Stimulated activated naive CD8-positive, alpha-beta T cell treated with anti-CD3 and anti-CD28 coated beads, Interleukin-15, Interleukin-2, amounts not matched to agents 100 ng/mL and 50 ng/mL, for 24 hours (primary cell): ENCODE measurements around the gene FCRL3.

ENCODE experiments used
- H3K27ac Mint-ChIP-seq: one replicate; pipeline ENCODE4 v1.8.0; 2021; ENCODE audit warnings: mild to moderate bottlenecking, mixed read lengths
- H3K27me3 Mint-ChIP-seq: one replicate; pipeline ENCODE4 v1.8.0; 2021; ENCODE audit warnings: mixed read lengths
- H3K36me3 Mint-ChIP-seq: one replicate; pipeline ENCODE4 v1.8.0; 2021; ENCODE audit warnings: low read depth, mixed read lengths
- H3K4me1 Mint-ChIP-seq: one replicate; pipeline ENCODE4 v1.8.0; 2021; ENCODE audit warnings: low read depth, mixed read lengths
- H3K4me3 Mint-ChIP-seq: one replicate; pipeline ENCODE4 v1.8.0; 2021; ENCODE audit warnings: mild to moderate bottlenecking, mixed read lengths
- H3K9me3 Mint-ChIP-seq: one replicate; pipeline ENCODE4 v1.8.0; 2021; ENCODE audit warnings: mixed read lengths

FCRL3 gene

GRCh38 chr1:157702308-157702825 lies 1.8 kb upstream of the FCRL3 start:
- no peaks in the 10 kb centered on the region for H3K36me3 Mint-ChIP-seq
- peaks cover 6% of the 10 kb centered on the region for H3K27me3 Mint-ChIP-seq
- H3K27ac Mint-ChIP-seq: no peak overlapping the region
- peaks cover 43% of the 10 kb centered on the region for H3K4me1 Mint-ChIP-seq
- peaks cover 4% of the 10 kb centered on the region for H3K9me3 Mint-ChIP-seq
- no peak overlapping the region for H3K4me3 Mint-ChIP-seq

- Mint-ChIP-seq H3K27me3 (peaks cover 6% of the 10 kb centered on the region), H3K4me1 (peaks cover 49% of the 10 kb centered on the region), H3K36me3 (no peaks in the 10 kb centered on the region), H3K4me3 (peak overlapping the region; percentile 35), H3K9me3 (no peaks in the 10 kb centered on the region), H3K27ac (peak overlapping the region; percentile 27)
These were observed 264 bp downstream of the FCRL3 start for GRCh38 chr1:157700305-157700704.

GRCh38 chr1:157697781-157698569 lies 2.6 kb downstream of the FCRL3 start:
- Mint-ChIP-seq H3K4me3 (no peak overlapping the region), H3K36me3 (no peaks in the 10 kb centered on the region), H3K9me3 (no peaks in the 10 kb centered on the region), H3K27me3 (peaks cover 6% of the 10 kb centered on the region), H3K4me1 (peaks cover 50% of the 10 kb centered on the region), H3K27ac (no peak overlapping the region)

GRCh38 chr1:157696966-157697628 lies 3.5 kb downstream of the FCRL3 start:
- Mint-ChIP-seq H3K4me3 (no peak overlapping the region), H3K4me1 (peaks cover 50% of the 10 kb centered on the region), H3K9me3 (no peaks in the 10 kb centered on the region), H3K27me3 (peaks cover 6% of the 10 kb centered on the region), H3K36me3 (no peaks in the 10 kb centered on the region), H3K27ac (no peak overlapping the region)

GRCh38 chr1:157695417-157695816 lies 5.2 kb downstream of the FCRL3 start:
- Mint-ChIP-seq H3K27ac (no peak overlapping the region), H3K4me3 (no peak overlapping the region), H3K9me3 (no peaks in the 10 kb centered on the region), H3K4me1 (peaks cover 41% of the 10 kb centered on the region), H3K27me3 (peaks cover 6% of the 10 kb centered on the region), H3K36me3 (no peaks in the 10 kb centered on the region)

GRCh38 chr1:157691285-157691920 lies 9.2 kb downstream of the FCRL3 start:
- H3K4me1 Mint-ChIP-seq: peaks cover 14% of the 10 kb centered on the region
- no peaks in the 10 kb centered on the region for H3K9me3 Mint-ChIP-seq
- H3K4me3 Mint-ChIP-seq: no peak overlapping the region
- no peak overlapping the region for H3K27ac Mint-ChIP-seq
- H3K27me3 Mint-ChIP-seq: no peaks in the 10 kb centered on the region
- H3K36me3 Mint-ChIP-seq: no peaks in the 10 kb centered on the region

GRCh38 chr1:157682710-157683437 lies 17.7 kb downstream of the FCRL3 start:
- Mint-ChIP-seq H3K4me3 (no peak overlapping the region), H3K27ac (no peak overlapping the region), H3K36me3 (no peaks in the 10 kb centered on the region), H3K9me3 (no peaks in the 10 kb centered on the region), H3K27me3 (no peaks in the 10 kb centered on the region), H3K4me1 (peaks cover 4% of the 10 kb centered on the region)

- Mint-ChIP-seq H3K36me3 (peaks cover 18% of the 10 kb centered on the region), H3K9me3 (peaks cover 10% of the 10 kb centered on the region), H3K27ac (no peak overlapping the region), H3K4me1 (no peaks in the 10 kb centered on the region), H3K27me3 (peaks cover 4% of the 10 kb centered on the region), H3K4me3 (no peak overlapping the region)
These were observed 21.8 kb downstream of the FCRL3 start for GRCh38 chr1:157678721-157679120.

GRCh38 chr1:157673008-157673407 lies 27.6 kb downstream of the FCRL3 start:
- Mint-ChIP-seq H3K27ac (no peak overlapping the region), H3K9me3 (peaks cover 35% of the 10 kb centered on the region), H3K4me3 (no peak overlapping the region), H3K4me1 (no peaks in the 10 kb centered on the region), H3K36me3 (peaks cover 18% of the 10 kb centered on the region), H3K27me3 (peaks cover 8% of the 10 kb centered on the region)

GRCh38 chr1:157671895-157672294 lies 28.7 kb downstream of the FCRL3 start:
- Mint-ChIP-seq H3K27ac (no peak overlapping the region), H3K36me3 (peaks cover 13% of the 10 kb centered on the region), H3K4me1 (no peaks in the 10 kb centered on the region), H3K27me3 (peaks cover 8% of the 10 kb centered on the region), H3K9me3 (peaks cover 34% of the 10 kb centered on the region), H3K4me3 (no peak overlapping the region)

GRCh38 chr1:157659576-157660247 lies 40.9 kb downstream of the FCRL3 start:
- no peaks in the 10 kb centered on the region for H3K9me3 Mint-ChIP-seq
- H3K36me3 Mint-ChIP-seq: no peaks in the 10 kb centered on the region
- H3K4me3 Mint-ChIP-seq: no peak overlapping the region
- H3K27ac Mint-ChIP-seq: no peak overlapping the region
- no peaks in the 10 kb centered on the region for H3K27me3 Mint-ChIP-seq
- no peaks in the 10 kb centered on the region for H3K4me1 Mint-ChIP-seq

GRCh38 chr1:157658571-157658970 lies 42.0 kb downstream of the FCRL3 start:
- Mint-ChIP-seq H3K4me3 (no peak overlapping the region), H3K9me3 (no peaks in the 10 kb centered on the region), H3K36me3 (no peaks in the 10 kb centered on the region), H3K27me3 (no peaks in the 10 kb centered on the region), H3K27ac (no peak overlapping the region), H3K4me1 (no peaks in the 10 kb centered on the region)

- no peak overlapping the region for H3K4me3 Mint-ChIP-seq
- H3K27ac Mint-ChIP-seq: no peak overlapping the region
- peaks cover 16% of the 10 kb centered on the region for H3K4me1 Mint-ChIP-seq
- no peaks in the 10 kb centered on the region for H3K36me3 Mint-ChIP-seq
- no peaks in the 10 kb centered on the region for H3K9me3 Mint-ChIP-seq
- peaks cover 5% of the 10 kb centered on the region for H3K27me3 Mint-ChIP-seq
These were observed 47.1 kb downstream of the FCRL3 start for GRCh38 chr1:157653494-157653873.

GRCh38 chr1:157652859-157653493 lies 47.6 kb downstream of the FCRL3 start:
- no peak overlapping the region for H3K4me3 Mint-ChIP-seq
- peaks cover 16% of the 10 kb centered on the region for H3K4me1 Mint-ChIP-seq
- H3K36me3 Mint-ChIP-seq: no peaks in the 10 kb centered on the region

More at GRCh38 chr1:157652859-157653493, 47.6 kb downstream of the FCRL3 start:
- Mint-ChIP-seq H3K27me3 (peaks cover 5% of the 10 kb centered on the region), H3K27ac (no peak overlapping the region), H3K9me3 (no peaks in the 10 kb centered on the region)
